ENCODE results near the gene ALPK3. TPM values are rescaled to one million over a fixed set of nuclear protein-coding genes. Genes with fewer than 3 reads are reported as not detected.
"Not testable (repeated sequence)": the region's sequence is repeated elsewhere in the genome, so short reads cannot be mapped to it uniquely, and the experiment has no call there.

ALPK3 gene
- total RNA-seq, 1 donor: 0.36 TPM

DNA sequence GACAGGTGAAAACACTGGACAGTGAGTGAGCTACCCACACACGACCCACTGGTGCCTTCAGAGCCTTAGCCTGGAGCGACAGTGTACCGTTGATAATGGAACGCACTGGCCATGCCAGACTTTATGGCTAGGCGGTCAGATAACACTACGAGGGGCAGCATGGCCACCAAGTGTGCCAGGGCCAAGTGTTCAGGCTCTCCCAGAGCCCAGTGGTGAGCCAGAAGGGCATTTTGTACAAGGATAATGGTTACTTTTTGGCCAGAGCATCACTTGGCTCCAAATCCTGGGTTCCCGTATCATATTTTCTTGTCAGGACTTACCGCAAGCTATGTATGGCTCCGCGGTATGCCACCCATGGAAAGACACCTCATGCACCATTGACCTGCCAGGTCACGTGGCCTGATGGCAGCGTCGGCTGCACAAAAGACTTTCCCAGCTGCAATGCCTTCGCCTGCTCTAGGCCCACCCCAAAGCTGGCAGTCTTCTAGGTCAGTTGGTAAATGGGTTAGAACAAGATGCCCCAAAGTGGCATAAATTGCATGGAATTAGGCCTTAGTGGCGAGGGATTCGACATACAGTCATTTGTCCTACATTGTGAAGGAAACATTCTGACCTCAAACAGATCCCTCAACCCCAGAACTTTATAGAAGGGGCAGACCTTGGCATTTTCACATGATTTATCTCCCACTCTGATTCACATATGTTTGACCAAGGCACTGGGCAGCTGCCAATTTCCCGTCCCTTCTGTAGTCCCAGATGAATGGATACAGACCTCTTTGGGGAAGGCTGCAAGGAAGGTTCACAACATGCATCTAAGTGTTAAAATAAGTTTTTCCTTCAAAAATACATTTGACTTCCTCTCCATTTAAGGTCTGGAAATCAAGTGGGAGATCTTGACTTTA is 55.1 kb downstream of the ALPK3 start:
- Histone ChIP-seq H3K27me3 (ENCODE audit: insufficient read depth, low read length) (no peaks in the 10 kb centered on the region), H3K4me1 (ENCODE audit: insufficient read depth, low read length) (no peaks in the 10 kb centered on the region), H2AFZ (ENCODE audit: low read length) (no peak overlapping the region), H3K4me3 (ENCODE audit: insufficient read depth, low read length) (no peak overlapping the region), H3K27ac (ENCODE audit: low read depth, low read length) (no peak overlapping the region), H3K4me2 (ENCODE audit: insufficient read depth, low read length) (no peak overlapping the region), H3K9me3 (ENCODE audit: low read depth, low read length) (no peaks in the 10 kb centered on the region), H3K79me2 (ENCODE audit: insufficient read depth, low read length) (no peaks in the 10 kb centered on the region), H4K20me1 (ENCODE audit: insufficient read depth, low read length) (no peaks in the 10 kb centered on the region), H3K36me3 (ENCODE audit: insufficient read depth, low read length) (no peaks in the 10 kb centered on the region)
- TF ChIP-seq, protein P1, sequence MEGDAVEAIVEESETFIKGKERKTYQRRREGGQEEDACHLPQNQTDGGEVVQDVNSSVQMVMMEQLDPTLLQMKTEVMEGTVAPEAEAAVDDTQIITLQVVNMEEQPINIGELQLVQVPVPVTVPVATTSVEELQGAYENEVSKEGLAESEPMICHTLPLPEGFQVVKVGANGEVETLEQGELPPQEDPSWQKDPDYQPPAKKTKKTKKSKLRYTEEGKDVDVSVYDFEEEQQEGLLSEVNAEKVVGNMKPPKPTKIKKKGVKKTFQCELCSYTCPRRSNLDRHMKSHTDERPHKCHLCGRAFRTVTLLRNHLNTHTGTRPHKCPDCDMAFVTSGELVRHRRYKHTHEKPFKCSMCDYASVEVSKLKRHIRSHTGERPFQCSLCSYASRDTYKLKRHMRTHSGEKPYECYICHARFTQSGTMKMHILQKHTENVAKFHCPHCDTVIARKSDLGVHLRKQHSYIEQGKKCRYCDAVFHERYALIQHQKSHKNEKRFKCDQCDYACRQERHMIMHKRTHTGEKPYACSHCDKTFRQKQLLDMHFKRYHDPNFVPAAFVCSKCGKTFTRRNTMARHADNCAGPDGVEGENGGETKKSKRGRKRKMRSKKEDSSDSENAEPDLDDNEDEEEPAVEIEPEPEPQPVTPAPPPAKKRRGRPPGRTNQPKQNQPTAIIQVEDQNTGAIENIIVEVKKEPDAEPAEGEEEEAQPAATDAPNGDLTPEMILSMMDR (IDR thresholded peaks at IDR 0.05; ENCODE audit: extremely low read depth, low read depth, low read length): no peak
- no peak for DNase-seq (ENCODE audit: insufficient read length, low spot score, missing footprints)

DNA sequence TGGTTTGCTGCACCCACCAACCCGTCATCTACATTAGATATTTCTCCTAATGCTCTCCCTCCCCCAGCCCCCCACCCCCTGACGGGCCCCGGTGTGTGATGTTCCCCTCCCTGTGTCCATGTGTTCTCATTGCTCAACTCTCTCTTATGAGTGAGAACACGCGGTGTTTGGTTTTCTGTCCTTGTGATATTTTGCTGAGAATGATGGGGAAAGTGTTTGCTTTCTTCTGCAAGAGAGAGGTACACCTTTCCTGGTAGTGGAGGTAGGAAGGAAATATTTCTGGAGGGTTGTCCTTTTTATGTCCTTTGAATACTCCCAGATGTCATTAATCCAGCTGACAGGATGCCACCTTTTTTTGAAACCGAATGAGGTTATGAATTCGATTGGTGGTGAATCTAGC is 56.8 kb downstream of the ALPK3 start:
- Histone ChIP-seq H3K4me1 (ENCODE audit: insufficient read depth, low read length) (no peaks in the 10 kb centered on the region), H2AFZ (ENCODE audit: low read length) (no peak overlapping the region), H3K9me3 (ENCODE audit: low read depth, low read length) (no peaks in the 10 kb centered on the region), H3K79me2 (ENCODE audit: insufficient read depth, low read length) (no peaks in the 10 kb centered on the region), H3K4me2 (ENCODE audit: insufficient read depth, low read length) (no peak overlapping the region), H3K27ac (ENCODE audit: low read depth, low read length) (no peak overlapping the region), H4K20me1 (ENCODE audit: insufficient read depth, low read length) (no peaks in the 10 kb centered on the region), H3K4me3 (ENCODE audit: insufficient read depth, low read length) (no peak overlapping the region), H3K36me3 (ENCODE audit: insufficient read depth, low read length) (no peaks in the 10 kb centered on the region), H3K27me3 (ENCODE audit: insufficient read depth, low read length) (no peaks in the 10 kb centered on the region)
- no peak for DNase-seq (ENCODE audit: insufficient read length, low spot score, missing footprints)
- TF ChIP-seq, protein P1 (IDR thresholded peaks at IDR 0.05; ENCODE audit: extremely low read depth, low read depth, low read length): no peak

DNA sequence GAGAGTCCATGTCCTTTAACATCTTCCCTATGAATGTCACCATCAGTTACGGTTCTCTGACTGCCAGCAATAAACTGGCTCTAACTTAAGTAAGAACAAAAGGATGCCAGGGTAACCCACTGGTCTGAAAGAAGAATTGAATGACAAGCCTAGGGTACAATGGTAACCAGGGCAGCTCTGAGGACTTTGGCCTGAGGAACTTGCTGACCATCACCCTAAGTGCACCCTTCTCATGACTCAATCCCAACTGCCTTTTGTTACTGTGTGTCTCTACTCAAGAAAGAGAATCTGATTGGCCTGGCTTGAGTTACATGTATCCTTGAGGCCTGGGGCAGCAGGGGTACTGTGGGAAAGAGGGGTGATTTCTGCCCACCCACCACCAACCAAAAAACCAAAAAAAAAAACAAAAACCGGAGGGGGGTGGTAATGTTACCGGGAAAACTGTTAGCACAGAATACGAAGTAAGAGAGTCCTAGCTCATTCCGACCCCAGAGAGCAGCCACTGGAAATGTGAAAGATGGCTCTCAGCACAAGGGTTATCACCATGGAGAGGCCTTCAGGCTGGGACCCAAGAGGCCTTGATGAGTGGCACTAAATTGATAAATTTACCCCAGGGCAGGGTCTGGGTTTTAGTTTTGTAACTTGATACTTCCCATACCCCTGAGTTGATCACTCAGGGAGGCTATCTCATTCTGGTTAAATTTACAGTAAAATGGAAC is 58.0 kb downstream of the ALPK3 start:
- Histone ChIP-seq H3K9me3 (ENCODE audit: low read depth, low read length) (no peaks in the 10 kb centered on the region), H3K27ac (ENCODE audit: low read depth, low read length) (no peak overlapping the region), H2AFZ (ENCODE audit: low read length) (no peak overlapping the region), H3K36me3 (ENCODE audit: insufficient read depth, low read length) (no peaks in the 10 kb centered on the region), H3K79me2 (ENCODE audit: insufficient read depth, low read length) (no peaks in the 10 kb centered on the region), H3K4me1 (ENCODE audit: insufficient read depth, low read length) (no peaks in the 10 kb centered on the region), H4K20me1 (ENCODE audit: insufficient read depth, low read length) (no peaks in the 10 kb centered on the region), H3K4me3 (ENCODE audit: insufficient read depth, low read length) (no peak overlapping the region), H3K4me2 (ENCODE audit: insufficient read depth, low read length) (no peak overlapping the region), H3K27me3 (ENCODE audit: insufficient read depth, low read length) (no peaks in the 10 kb centered on the region)
- no peak for DNase-seq (ENCODE audit: insufficient read length, low spot score, missing footprints)
- TF ChIP-seq, protein P1 (IDR thresholded peaks at IDR 0.05; ENCODE audit: extremely low read depth, low read depth, low read length): no peak

DNA sequence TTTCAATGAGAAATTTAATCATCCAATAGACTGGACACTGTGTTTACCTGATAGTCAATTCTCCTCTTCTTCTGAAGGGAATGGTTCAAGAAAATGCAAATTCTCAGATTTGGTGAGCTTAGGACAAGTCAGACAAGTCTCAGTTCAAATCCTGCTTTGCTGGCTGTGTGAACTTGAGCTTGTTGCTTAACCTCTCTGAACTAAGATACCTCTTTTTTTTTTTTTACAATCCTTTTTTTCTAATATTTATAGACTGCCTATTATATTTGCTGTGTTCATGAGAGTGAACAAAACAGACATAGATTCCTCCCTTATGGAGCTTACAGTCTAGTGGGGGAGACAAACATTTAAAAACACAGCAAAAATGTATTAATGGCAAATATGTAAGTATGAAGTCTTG is 59.1 kb downstream of the ALPK3 start:
- no peak overlapping the region for H3K27ac ChIP-seq (ENCODE audit: low read depth, low read length)
- no peaks in the 10 kb centered on the region for H3K27me3 ChIP-seq (ENCODE audit: insufficient read depth, low read length)
- DNase-seq (ENCODE audit: insufficient read length, low spot score, missing footprints): no peak
- H3K4me2 ChIP-seq (ENCODE audit: insufficient read depth, low read length): no peak overlapping the region
- no peaks in the 10 kb centered on the region for H4K20me1 ChIP-seq (ENCODE audit: insufficient read depth, low read length)
- no peak overlapping the region for H3K4me3 ChIP-seq (ENCODE audit: insufficient read depth, low read length)
- no peaks in the 10 kb centered on the region for H3K36me3 ChIP-seq (ENCODE audit: insufficient read depth, low read length)
- no peaks in the 10 kb centered on the region for H3K9me3 ChIP-seq (ENCODE audit: low read depth, low read length)
- no peaks in the 10 kb centered on the region for H3K4me1 ChIP-seq (ENCODE audit: insufficient read depth, low read length)
- TF ChIP-seq, protein P1 (IDR thresholded peaks at IDR 0.05; ENCODE audit: extremely low read depth, low read depth, low read length): no peak
- no peaks in the 10 kb centered on the region for H3K79me2 ChIP-seq (ENCODE audit: insufficient read depth, low read length)
- H2AFZ ChIP-seq (ENCODE audit: low read length): no peak overlapping the region

DNA sequence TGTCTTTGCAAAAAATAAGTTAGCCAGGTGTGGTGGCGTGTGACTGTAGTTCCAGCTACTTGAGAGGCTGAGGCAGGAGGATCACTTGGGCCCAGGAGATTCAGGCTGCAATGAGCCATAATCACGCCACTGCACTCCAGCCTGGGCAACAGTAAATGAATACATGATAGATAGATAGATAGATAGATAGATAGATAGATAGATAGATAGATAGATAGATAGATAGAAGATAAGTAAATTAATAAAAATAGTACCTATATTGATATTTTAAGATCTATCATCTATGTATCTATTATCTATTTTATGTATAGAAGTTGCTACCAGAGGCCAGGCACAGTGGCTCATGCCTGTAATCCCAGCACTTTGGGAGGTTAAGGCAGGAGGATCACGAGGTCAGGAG is 60.5 kb downstream of the ALPK3 start:
- H3K4me3 ChIP-seq (ENCODE audit: insufficient read depth, low read length); H2AFZ ChIP-seq (ENCODE audit: low read length); DNase-seq (ENCODE audit: insufficient read length, low spot score, missing footprints); H3K36me3 ChIP-seq (ENCODE audit: insufficient read depth, low read length); H3K79me2 ChIP-seq (ENCODE audit: insufficient read depth, low read length); H3K9me3 ChIP-seq (ENCODE audit: low read depth, low read length); H3K4me2 ChIP-seq (ENCODE audit: insufficient read depth, low read length); H4K20me1 ChIP-seq (ENCODE audit: insufficient read depth, low read length); H3K27ac ChIP-seq (ENCODE audit: low read depth, low read length); H3K27me3 ChIP-seq (ENCODE audit: insufficient read depth, low read length); H3K4me1 ChIP-seq (ENCODE audit: insufficient read depth, low read length): not testable (repeated sequence)
